Panc1 (cell line): ENCODE results near the gene SLC26A11.
"Not testable (repeated sequence)": the region's sequence is repeated elsewhere in the genome, so short reads cannot be mapped to it uniquely, and the experiment has no call there.

Experiments
- TCF7L2 ChIP-seq: IDR thresholded peaks from 2 replicates; pipeline ENCODE4 v1.6.1; 2011; ENCODE audit warnings: mild to moderate bottlenecking, low read depth, low read length, inconsistent platforms
- TF ChIP-seq, protein P1 (sequence below): fragments of 450-650 bp; IDR thresholded peaks from 2 replicates; pipeline ENCODE4 v1.5.1; 2017; ENCODE audit warnings: mild to moderate bottlenecking
- TF ChIP-seq, protein P2 (sequence below), 2 experiments: IDR thresholded peaks; 2 replicates each; pipeline ENCODE4 v1.6.1; 2011 to 2012; ENCODE audit warnings: low read depth in 2 of 2, control low read depth in 1 of 2, low read length in 1 of 2, mild to moderate bottlenecking in 1 of 2, moderate library complexity in 1 of 2; ENCODE audit not compliant: insufficient read depth in 1 of 2

DNA sequence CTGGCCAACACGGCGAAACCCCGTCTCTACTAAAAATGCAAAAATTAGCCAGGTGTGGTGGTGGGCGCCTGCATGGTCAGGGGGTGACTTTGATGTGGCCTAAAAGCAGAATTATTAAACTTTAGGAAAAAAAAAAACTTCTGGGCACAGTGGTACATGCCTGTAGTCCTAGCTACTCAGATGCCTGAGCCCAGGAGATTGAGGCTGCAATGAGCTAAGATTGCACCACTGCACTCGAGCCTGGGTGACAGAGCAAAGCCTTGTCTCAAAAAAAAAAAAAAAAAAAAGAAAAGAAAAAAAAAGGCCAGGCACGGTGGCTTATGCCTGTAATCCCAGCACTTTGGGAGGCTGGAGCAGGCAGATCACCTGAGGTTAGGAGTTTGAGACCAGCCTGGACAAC, 20.9 kb upstream of the SLC26A11 start:
- TF ChIP-seq TCF7L2, result not testable (repeated sequence)
- TF ChIP-seq, protein P1, sequence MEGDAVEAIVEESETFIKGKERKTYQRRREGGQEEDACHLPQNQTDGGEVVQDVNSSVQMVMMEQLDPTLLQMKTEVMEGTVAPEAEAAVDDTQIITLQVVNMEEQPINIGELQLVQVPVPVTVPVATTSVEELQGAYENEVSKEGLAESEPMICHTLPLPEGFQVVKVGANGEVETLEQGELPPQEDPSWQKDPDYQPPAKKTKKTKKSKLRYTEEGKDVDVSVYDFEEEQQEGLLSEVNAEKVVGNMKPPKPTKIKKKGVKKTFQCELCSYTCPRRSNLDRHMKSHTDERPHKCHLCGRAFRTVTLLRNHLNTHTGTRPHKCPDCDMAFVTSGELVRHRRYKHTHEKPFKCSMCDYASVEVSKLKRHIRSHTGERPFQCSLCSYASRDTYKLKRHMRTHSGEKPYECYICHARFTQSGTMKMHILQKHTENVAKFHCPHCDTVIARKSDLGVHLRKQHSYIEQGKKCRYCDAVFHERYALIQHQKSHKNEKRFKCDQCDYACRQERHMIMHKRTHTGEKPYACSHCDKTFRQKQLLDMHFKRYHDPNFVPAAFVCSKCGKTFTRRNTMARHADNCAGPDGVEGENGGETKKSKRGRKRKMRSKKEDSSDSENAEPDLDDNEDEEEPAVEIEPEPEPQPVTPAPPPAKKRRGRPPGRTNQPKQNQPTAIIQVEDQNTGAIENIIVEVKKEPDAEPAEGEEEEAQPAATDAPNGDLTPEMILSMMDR, result not testable (repeated sequence)
- TF ChIP-seq, protein P2, sequence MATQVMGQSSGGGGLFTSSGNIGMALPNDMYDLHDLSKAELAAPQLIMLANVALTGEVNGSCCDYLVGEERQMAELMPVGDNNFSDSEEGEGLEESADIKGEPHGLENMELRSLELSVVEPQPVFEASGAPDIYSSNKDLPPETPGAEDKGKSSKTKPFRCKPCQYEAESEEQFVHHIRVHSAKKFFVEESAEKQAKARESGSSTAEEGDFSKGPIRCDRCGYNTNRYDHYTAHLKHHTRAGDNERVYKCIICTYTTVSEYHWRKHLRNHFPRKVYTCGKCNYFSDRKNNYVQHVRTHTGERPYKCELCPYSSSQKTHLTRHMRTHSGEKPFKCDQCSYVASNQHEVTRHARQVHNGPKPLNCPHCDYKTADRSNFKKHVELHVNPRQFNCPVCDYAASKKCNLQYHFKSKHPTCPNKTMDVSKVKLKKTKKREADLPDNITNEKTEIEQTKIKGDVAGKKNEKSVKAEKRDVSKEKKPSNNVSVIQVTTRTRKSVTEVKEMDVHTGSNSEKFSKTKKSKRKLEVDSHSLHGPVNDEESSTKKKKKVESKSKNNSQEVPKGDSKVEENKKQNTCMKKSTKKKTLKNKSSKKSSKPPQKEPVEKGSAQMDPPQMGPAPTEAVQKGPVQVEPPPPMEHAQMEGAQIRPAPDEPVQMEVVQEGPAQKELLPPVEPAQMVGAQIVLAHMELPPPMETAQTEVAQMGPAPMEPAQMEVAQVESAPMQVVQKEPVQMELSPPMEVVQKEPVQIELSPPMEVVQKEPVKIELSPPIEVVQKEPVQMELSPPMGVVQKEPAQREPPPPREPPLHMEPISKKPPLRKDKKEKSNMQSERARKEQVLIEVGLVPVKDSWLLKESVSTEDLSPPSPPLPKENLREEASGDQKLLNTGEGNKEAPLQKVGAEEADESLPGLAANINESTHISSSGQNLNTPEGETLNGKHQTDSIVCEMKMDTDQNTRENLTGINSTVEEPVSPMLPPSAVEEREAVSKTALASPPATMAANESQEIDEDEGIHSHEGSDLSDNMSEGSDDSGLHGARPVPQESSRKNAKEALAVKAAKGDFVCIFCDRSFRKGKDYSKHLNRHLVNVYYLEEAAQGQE (IDR thresholded peaks at IDR 0.05; ENCODE audit: insufficient read depth in 1 of 2, low read depth in 2 of 2, low read length in 1 of 2), result not testable (repeated sequence)
